HEK293T (cell line): ENCODE data around the gene RBM38.
"Not testable (repeated sequence)": the region's sequence is repeated elsewhere in the genome, so short reads cannot be mapped to it uniquely, and the experiment has no call there.

Source experiments
- CTCF ChIA-PET: fragments of 350-600 bp; formaldehyde crosslinking; extraction: SDS; loops from one replicate; lab custom pipeline; 2021; ENCODE audit warnings: antibody characterized with exemption, inconsistent platforms; lab: Yijun Ruan, JAX
- POLR2A ChIA-PET: fragments of 350-600 bp; formaldehyde crosslinking; extraction: SDS; loops from one replicate; lab custom pipeline; 2020; ENCODE audit warnings: antibody characterized with exemption, inconsistent platforms; lab: Yijun Ruan, JAX
- DNase-seq: peaks from one replicate; pipeline ENCODE4 v3.0.0; 2012; ENCODE audit warnings: mixed read lengths; ENCODE audit errors: extremely low spot score
- ARNT ChIP-seq: fragments of 450-650 bp; IDR thresholded peaks from 2 replicates; pipeline ENCODE4 v1.6.1; 2017; ENCODE audit warnings: mild to moderate bottlenecking
- BHLHE40 ChIP-seq: fragments of 450-650 bp; IDR thresholded peaks from 2 replicates; pipeline ENCODE4 v1.6.1; 2016; ENCODE audit warnings: mild to moderate bottlenecking, moderate library complexity, borderline replicate concordance
- CTBP1 ChIP-seq: fragments of 450-650 bp; IDR thresholded peaks from 2 replicates; pipeline ENCODE4 v1.6.1; 2016; ENCODE audit warnings: borderline replicate concordance
- ELF4 ChIP-seq: fragments of 450-650 bp; IDR thresholded peaks from 2 replicates; pipeline ENCODE4 v1.6.1; 2017; ENCODE audit warnings: antibody characterized with exemption
- FOXA1 ChIP-seq: fragments of 450-650 bp; IDR thresholded peaks from 2 replicates; pipeline ENCODE4 v1.6.1; 2016; ENCODE audit warnings: mild to moderate bottlenecking
- FOXK2 ChIP-seq: fragments of 450-650 bp; IDR thresholded peaks from 2 replicates; pipeline ENCODE4 v1.6.1; 2016; ENCODE audit warnings: mild to moderate bottlenecking
- FOXM1 ChIP-seq: fragments of 450-650 bp; IDR thresholded peaks from 2 replicates; pipeline ENCODE4 v1.6.1; 2017; ENCODE audit warnings: mild to moderate bottlenecking, borderline replicate concordance
- HDGF ChIP-seq: fragments of 450-650 bp; IDR thresholded peaks from 2 replicates; pipeline ENCODE4 v1.6.1; 2017; ENCODE audit warnings: antibody characterized with exemption, borderline replicate concordance
- L3MBTL2 ChIP-seq: fragments of 450-650 bp; conservative IDR thresholded peaks from 2 replicates; pipeline ENCODE4 v1.6.1; 2016; ENCODE audit warnings: mild to moderate bottlenecking
- LEF1 ChIP-seq: fragments of 450-650 bp; IDR thresholded peaks from 2 replicates; pipeline ENCODE4 v1.6.1; 2017; ENCODE audit warnings: mild to moderate bottlenecking, borderline replicate concordance
- NFRKB ChIP-seq: fragments of 450-650 bp; IDR thresholded peaks from 2 replicates; pipeline ENCODE4 v1.6.1; 2016; ENCODE audit warnings: mild to moderate bottlenecking, moderate library complexity
- SP1 ChIP-seq: fragments of 450-650 bp; IDR thresholded peaks from 2 replicates; pipeline ENCODE4 v1.6.1; 2017
- SUZ12 ChIP-seq: fragments of 450-650 bp; IDR thresholded peaks from 2 replicates; pipeline ENCODE4 v1.6.1; 2016; ENCODE audit warnings: mild to moderate bottlenecking
- TARDBP ChIP-seq: fragments of 450-650 bp; IDR thresholded peaks from 2 replicates; pipeline ENCODE4 v1.6.1; 2016
- ZNF384 ChIP-seq: fragments of 450-650 bp; IDR thresholded peaks from 2 replicates; pipeline ENCODE4 v1.6.1; 2016
- TF ChIP-seq, protein P1 (sequence below): fragments of 450-650 bp; IDR thresholded peaks from 2 replicates; pipeline ENCODE4 v1.6.1; 2016

Gene RBM38

DNA sequence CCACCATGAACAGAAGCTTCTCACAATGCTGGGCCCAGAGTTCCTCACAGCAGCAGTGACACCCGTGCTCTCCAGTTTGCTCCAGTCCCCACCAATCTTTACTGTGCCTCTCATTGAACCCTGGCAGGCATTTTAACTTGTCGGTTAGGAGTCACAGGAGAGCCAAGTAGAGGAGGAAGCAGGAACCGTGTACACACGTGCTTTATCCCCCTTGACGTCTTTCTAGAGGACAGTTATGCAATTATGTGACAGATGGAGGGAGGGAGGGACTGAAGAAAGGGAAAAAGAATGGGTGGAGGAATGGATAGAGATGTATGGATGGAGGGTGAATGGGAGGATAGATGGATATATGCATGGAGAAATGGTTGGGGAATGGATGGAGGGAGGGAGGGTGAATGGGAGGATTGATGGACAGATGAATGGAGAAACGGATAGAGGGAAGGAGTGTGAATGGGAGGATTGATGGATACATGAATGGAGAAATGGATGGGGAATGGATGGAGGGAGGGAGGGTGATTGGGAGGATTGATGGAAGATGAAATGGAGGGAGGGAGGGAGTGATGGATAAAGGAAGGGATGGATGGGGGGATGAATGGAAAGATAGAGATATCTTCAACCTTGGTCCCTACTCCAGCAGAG, 26.0 kb downstream of the RBM38 start:
- DNase-seq = no peak
- ChIA-PET CTCF (no interaction called here), POLR2A (no interaction called here)
- TF ChIP-seq L3MBTL2 (no peak), TARDBP (no peak), HDGF (no peak), BHLHE40 (no peak), ZNF384 (no peak), SP1 (no peak), FOXM1 (no peak), NFRKB (no peak), FOXK2 (no peak), ARNT (no peak), SUZ12 (no peak), LEF1 (no peak), CTBP1 (no peak), ELF4 (no peak), FOXA1 (no peak)

DNA sequence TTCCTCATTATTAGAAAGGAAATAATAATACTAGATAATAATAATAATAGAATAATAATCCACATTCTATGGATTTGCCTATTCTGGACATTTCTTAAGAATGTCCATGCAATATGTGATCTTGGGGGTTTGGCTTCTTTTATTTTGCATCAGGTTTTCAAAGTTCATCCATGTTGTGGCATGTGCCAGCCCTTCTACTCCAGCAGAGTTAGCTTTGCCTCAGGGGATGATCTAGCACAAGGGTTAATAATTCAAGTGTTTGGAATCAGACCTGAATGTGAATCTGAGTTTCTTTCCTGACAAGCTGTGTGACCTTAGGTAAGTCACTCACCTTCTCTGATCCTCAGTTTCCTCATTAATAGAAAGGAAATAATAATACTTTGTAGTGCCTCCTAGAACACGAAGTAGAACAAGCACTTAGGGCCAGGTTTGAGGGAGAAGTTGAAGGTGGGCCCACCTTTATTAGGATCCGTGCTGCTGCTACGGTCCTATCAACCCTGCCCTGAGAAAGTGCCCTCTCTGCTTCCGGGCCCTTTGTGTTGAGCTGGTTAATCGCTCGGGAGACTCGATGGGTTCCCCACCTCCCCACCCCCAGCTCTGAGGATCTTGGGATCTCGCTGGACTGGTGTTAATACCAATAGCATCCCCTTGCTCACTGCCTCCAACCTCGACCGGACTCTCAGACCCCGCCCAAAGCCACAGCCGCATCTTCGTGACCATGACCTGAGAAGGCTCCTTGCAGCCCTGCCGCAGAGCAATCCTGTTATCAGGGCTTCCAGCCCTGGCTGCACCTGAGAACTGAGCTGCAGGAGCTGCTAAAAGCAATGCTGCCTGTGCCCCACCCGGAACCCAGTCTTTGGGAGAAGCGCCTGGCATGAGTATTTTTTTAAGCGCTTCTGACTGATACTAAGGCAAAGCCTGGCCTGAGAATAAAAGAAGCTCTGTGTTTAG, 26.9 kb downstream of the RBM38 start:
- DNase-seq = no peak
- TF ChIP-seq FOXK2 (no peak), TARDBP (no peak), ZNF384 (no peak), ELF4 (no peak), L3MBTL2 (no peak), FOXM1 (no peak), CTBP1 (no peak), LEF1 (no peak), SP1 (no peak), SUZ12 (no peak), BHLHE40 (no peak), NFRKB (no peak), ARNT (no peak), HDGF (no peak), FOXA1 (no peak)
- TF ChIP-seq, protein P1, sequence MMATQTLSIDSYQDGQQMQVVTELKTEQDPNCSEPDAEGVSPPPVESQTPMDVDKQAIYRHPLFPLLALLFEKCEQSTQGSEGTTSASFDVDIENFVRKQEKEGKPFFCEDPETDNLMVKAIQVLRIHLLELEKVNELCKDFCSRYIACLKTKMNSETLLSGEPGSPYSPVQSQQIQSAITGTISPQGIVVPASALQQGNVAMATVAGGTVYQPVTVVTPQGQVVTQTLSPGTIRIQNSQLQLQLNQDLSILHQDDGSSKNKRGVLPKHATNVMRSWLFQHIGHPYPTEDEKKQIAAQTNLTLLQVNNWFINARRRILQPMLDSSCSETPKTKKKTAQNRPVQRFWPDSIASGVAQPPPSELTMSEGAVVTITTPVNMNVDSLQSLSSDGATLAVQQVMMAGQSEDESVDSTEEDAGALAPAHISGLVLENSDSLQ = no peak
- CTCF ChIA-PET = no interaction called here
- POLR2A ChIA-PET = no interaction called here

DNA sequence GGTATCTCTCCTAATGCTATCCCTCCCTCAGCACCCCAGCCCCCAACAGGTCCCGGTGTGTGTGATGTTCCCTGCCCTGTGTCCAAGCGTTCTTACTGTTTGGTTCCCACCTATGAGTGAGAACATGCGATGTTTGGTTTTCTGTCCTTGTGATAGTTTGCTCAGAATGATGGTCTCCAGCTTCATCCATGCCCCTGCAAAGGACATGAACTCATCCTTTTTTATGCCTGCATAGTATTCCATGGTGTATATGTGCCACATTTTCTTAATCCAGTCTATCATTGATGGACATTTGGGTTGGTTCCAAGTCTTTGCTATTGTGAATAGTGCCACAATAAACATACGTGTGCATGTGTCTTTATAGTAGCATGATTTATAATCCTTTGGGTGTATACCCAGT, 28.3 kb downstream of the RBM38 start:
- DNase-seq, POLR2A ChIA-PET, CTCF ChIA-PET: not testable (repeated sequence)

DNA sequence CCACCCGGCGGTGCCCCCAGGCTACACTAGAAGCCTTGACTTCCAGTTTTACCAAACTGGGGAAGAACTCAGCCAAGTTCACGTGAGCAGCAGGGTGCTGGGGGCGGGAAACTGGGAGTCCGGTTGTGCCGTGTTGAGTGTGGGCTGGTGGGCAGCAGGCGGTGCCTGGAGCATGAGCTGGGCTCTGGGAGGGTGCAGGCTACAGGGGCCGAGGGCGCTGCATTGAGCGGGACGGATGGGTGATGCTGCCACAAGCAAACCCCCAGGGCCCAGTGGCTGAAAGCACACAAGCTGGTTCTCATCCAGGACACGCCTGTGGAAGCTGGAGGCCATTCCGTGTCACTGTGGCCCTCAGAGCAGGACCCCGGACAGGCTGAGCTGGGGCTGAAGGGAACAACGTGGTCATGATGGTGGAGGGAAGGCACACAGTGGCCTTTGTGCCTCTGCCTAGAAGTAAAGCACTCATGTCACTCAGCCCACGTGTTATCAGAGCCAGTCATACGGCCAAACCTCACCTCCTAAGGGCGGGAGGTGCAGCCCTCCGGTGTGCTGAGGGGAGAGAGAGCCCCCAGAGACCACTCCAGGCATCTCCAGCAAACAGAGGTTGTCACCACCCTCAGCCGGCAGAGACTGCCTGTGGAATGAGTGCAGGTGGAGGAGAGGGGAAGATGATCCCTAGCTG, 29.5 kb downstream of the RBM38 start:
- no peak for TF ChIP-seq HDGF
- no peak for TF ChIP-seq ELF4
- no peak for TF ChIP-seq SP1
- no peak for TF ChIP-seq SUZ12
- CTCF ChIA-PET = no interaction called here
- POLR2A ChIA-PET = no interaction called here
- DNase-seq = no peak

DNA sequence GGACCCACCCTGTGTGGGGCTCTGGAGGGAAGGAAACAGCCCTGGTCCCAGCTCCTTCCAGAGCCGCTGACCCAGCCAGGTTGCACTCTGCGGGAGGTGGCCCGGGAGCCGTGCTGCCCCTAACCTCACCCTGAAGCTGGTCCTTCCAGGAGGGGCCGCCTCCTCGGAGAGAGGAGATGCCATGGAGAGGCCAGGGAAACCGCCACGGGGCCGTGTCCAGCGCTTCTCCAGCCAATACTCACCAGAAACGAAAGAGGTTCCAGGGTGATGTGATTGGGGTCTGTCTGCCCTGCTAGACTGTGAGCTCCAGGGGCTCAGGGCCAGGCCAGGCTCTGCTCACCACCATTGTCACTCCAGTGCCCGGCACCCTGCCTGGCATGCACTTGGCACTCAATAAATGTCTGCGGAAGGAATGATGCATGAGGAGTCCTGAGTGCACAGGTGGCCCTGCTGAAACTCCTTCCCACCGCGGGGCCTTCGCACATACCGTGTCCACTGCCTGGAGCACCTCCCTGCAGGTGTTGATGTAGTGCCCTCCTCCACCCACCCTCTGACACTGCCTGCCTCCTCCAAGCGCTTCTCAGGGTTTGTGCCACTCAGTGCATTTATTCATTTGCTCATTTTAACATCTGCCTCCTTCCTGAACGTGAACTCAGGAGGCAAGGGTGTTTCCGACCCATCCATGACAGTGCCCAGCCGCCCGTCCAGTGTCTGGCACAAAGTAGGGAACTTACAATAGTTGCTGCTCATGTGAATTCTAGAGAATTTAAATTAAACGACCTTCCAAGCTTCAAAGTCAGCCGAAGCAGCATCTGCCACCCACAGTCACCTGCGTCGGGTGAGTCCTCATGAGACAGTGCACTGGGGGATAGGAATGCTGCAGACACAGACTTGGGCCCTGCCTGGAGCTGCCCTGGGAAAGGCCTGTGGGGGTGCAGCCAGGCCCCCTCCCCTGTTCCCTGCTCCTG, 30.3 kb downstream of the RBM38 start:
- POLR2A ChIA-PET = no interaction called here
- TF ChIP-seq ZNF384 = no peak
- no peak for TF ChIP-seq SP1
- no peak for TF ChIP-seq FOXM1
- no peak for TF ChIP-seq FOXK2
- no peak for TF ChIP-seq FOXA1
- no peak for TF ChIP-seq CTBP1
- no peak for TF ChIP-seq ARNT
- no peak for TF ChIP-seq TARDBP
- TF ChIP-seq, protein P1 = no peak
- no peak for TF ChIP-seq NFRKB
- no peak for TF ChIP-seq LEF1
- no peak for TF ChIP-seq HDGF
- no peak for TF ChIP-seq SUZ12
- DNase-seq = no peak
- CTCF ChIA-PET = no interaction called here
